ENCODE measurements around the gene GULP1. TPM values are rescaled to one million over a fixed set of nuclear protein-coding genes. Genes with fewer than 3 reads are reported as not detected.
A peak's percentile ranks its signal among the peaks of the same experiment; 100 is the strongest.

GULP1 gene
- total RNA-seq, 4 donors from 2014 or later: 27.1 to 49.0 (median 36.8) TPM

DNA sequence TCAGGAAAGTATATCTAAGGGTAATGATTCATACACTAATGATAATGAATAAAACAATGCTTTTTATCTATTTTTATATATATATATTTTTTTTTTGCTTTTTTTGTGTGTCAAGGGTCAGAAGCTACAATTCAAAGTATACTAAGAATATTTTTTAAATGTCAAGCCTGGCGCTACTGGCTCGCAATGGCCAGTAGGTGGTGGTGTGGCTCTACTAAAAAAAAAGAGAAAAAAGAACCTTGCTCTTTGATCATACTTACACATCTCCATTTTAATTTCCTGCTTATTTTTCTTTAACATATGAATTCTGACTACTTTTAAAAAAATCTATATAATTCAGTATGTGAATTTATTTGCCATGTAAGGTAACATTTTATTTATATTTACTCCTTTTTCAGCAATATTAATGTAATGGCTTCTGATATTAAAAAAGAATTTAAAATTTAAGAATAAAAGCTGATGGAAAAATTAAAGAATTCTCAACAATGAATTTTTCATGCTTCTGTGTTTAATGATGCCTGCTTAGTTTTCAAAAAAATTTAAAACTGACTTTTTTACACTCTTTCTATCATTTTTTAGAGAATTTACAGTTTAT lies 232.9 kb downstream of the GULP1 start:
- intact Hi-C loops (cut with DNase I): loop anchor here (5.0 to 10.0 kb wide), 3 partner anchors 260 to 888 kb away; no protein-coding TSS in a partner anchor
- Histone ChIP-seq H3K4me1 (peaks cover 1 to 42% (median 24%) of the 10 kb centered on the region in 4 donors), H3K36me3 (no peaks in the 10 kb centered on the region), H3K27ac (replicated peaks in 1 of 4) (no peak overlapping the region), H3K4me3 (no peak overlapping the region), H3K9me3 (peaks cover 0 to 3% (median under 1%) of the 10 kb centered on the region in 4 donors), H3K27me3 (no peaks in the 10 kb centered on the region)
- DNase-seq (ENCODE audit: extremely low spot score): no peak
- WGBS: 7% methylated on average over 2 of the region's 2 CpGs
- TF ChIP-seq POLR2A (IDR thresholded peaks at IDR 0.05; ENCODE audit: low read depth): no peak
- no peak for TF ChIP-seq POLR2AphosphoS5 (IDR thresholded peaks at IDR 0.05)
- no peak for TF ChIP-seq EP300 (IDR thresholded peaks at IDR 0.05)
- peak; percentile 81 to 85 (median 83) for TF ChIP-seq CTCF (IDR thresholded peaks at IDR 0.05)

DNA sequence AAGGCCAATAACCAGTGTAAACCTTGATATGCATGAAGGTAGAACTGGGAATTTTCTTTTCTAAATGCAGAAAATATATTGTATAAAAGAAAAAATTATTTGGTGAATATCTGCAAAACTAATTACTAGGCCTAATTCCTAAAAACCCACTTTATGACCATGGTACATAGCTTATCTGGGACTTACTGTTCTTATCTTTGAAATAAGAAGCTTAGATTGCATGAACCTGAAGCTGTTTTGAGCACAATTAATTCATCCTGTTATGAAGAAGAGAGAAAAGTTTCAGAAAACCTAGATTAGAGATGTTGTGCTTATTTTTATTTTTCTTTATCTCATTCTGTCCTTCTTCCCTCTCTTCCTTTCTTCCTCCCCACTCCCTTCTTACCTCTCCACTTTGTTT lies 235.0 kb downstream of the GULP1 start:
- Histone ChIP-seq H3K4me3 (no peak overlapping the region), H3K27ac (replicated peaks in 1 of 4) (peak overlapping the region in 3 of 4 donors; percentile 0 to 51 (median 8))
- intact Hi-C loops (cut with DNase I): loop anchor here (5.0 to 10.0 kb wide), 3 partner anchors 258 to 886 kb away; no protein-coding TSS in a partner anchor

GRCh38 chr2:188527141-188527540 lies 235.5 kb downstream of the GULP1 start:
- no peak for DNase-seq (ENCODE audit: extremely low spot score)
- WGBS: 60% methylated on average over 1 of the region's 1 CpG
- intact Hi-C loops (cut with DNase I): loop anchor here (5.0 to 10.0 kb wide), 3 partner anchors 258 to 885 kb away; no protein-coding TSS in a partner anchor
- H3K36me3 ChIP-seq: no peaks in the 10 kb centered on the region
- TF ChIP-seq POLR2A (IDR thresholded peaks at IDR 0.05; ENCODE audit: low read depth): no peak
- no peak for TF ChIP-seq CTCF (IDR thresholded peaks at IDR 0.05)
- no peak for TF ChIP-seq EP300 (IDR thresholded peaks at IDR 0.05)
- no peak for TF ChIP-seq POLR2AphosphoS5 (IDR thresholded peaks at IDR 0.05)
- H3K27me3 ChIP-seq: no peaks in the 10 kb centered on the region
- H3K27ac ChIP-seq (replicated peaks in 1 of 4): peak overlapping the region in 3 of 4 donors; percentile 0 to 51 (median 8)
- H3K4me1 ChIP-seq: peaks cover 0 to 42% (median 23%) of the 10 kb centered on the region in 4 donors
- peak overlapping the region in 3 of 4 donors; percentile 10 to 35 (median 11) for H3K4me3 ChIP-seq
- peaks cover 0 to 3% (median 1%) of the 10 kb centered on the region in 4 donors for H3K9me3 ChIP-seq

More for the DNA sequence above, 235.0 kb downstream of the GULP1 start:
- Histone ChIP-seq H3K9me3 (peaks cover 0 to 3% (median 1%) of the 10 kb centered on the region in 4 donors), H3K36me3 (no peaks in the 10 kb centered on the region), H3K27me3 (no peaks in the 10 kb centered on the region), H3K4me1 (peaks cover 0 to 42% (median 23%) of the 10 kb centered on the region in 4 donors)
- no peak for TF ChIP-seq POLR2A (IDR thresholded peaks at IDR 0.05; ENCODE audit: low read depth)
- no peak for TF ChIP-seq POLR2AphosphoS5 (IDR thresholded peaks at IDR 0.05)
- DNase-seq (ENCODE audit: extremely low spot score): no peak

DNA sequence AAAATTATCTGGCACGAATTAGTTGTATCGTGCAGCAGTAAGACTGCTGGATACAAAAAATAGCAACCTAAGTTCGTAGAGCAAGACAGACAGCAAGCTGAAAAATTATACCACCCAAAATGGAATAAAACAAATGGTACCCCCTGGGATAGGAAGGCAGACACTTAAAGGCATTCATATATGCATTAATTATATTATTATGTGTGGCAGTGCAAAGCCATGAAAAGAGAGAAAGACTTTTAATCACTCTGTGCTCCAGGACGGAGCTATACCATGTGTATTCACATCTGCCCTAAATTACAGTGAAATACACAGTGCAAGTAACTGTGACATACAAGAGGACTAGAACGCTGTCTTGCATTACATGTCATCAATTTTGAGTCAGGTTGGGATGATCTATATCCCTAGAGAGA lies 235.9 kb downstream of the GULP1 start:
- TF ChIP-seq EP300 (IDR thresholded peaks at IDR 0.05) (no peak), POLR2AphosphoS5 (IDR thresholded peaks at IDR 0.05) (no peak), CTCF (IDR thresholded peaks at IDR 0.05) (no peak), POLR2A (IDR thresholded peaks at IDR 0.05; ENCODE audit: low read depth) (no peak)
- Histone ChIP-seq H3K4me1 (peaks cover 0 to 42% (median 23%) of the 10 kb centered on the region in 4 donors), H3K27me3 (no peaks in the 10 kb centered on the region), H3K9me3 (peaks cover 0 to 3% (median 1%) of the 10 kb centered on the region in 4 donors), H3K27ac (replicated peaks in 1 of 4) (peak overlapping the region in 3 of 4 donors; percentile 0 to 51 (median 8)), H3K36me3 (no peaks in the 10 kb centered on the region), H3K4me3 (peak overlapping the region in 3 of 4 donors; percentile 10 to 35 (median 11))
- intact Hi-C loops (cut with DNase I): loop anchor here (5.0 to 10.0 kb wide), 3 partner anchors 257 to 885 kb away; no protein-coding TSS in a partner anchor
- no peak for DNase-seq (ENCODE audit: extremely low spot score)
- WGBS: 45% methylated on average over 5 of the region's 5 CpGs

- Histone ChIP-seq H3K9me3 (peaks cover 0 to 3% (median 1%) of the 10 kb centered on the region in 4 donors), H3K4me3 (no peak overlapping the region), H3K4me1 (peaks cover 0 to 29% (median 17%) of the 10 kb centered on the region in 4 donors), H3K27ac (replicated peaks in 1 of 4) (no peak overlapping the region), H3K27me3 (no peaks in the 10 kb centered on the region), H3K36me3 (no peaks in the 10 kb centered on the region)
- DNase-seq (ENCODE audit: extremely low spot score): no peak
- intact Hi-C loops (cut with DNase I): loop anchor here (5.0 to 10.0 kb wide), 3 partner anchors 255 to 883 kb away; no protein-coding TSS in a partner anchor
- WGBS: 83% methylated on average over 1 of the region's 1 CpG
- TF ChIP-seq POLR2A (IDR thresholded peaks at IDR 0.05; ENCODE audit: low read depth) (no peak), EP300 (IDR thresholded peaks at IDR 0.05) (no peak), POLR2AphosphoS5 (IDR thresholded peaks at IDR 0.05) (no peak), CTCF (IDR thresholded peaks at IDR 0.05) (no peak)
Measured at GRCh38 chr2:188529710-188530109, 238.0 kb downstream of the GULP1 start.
